Spinal cord (tissue), 10 donors: ENCODE data around the gene INO80E. TPM values are rescaled to one million over a fixed set of nuclear protein-coding genes. Genes with fewer than 3 reads are reported as not detected.

Source experiments
- DNase-seq, 6 donors: peaks; one replicate each; pipeline versions ENCODE4 v3.0.0 to v3.0.0-alpha.2; 2013 to 2015; ENCODE audit warnings: low spot score in 6 of 6, low read depth in 4 of 6
- H3K27ac ChIP-seq: one replicate; pipeline ENCODE4 v1.5.1; 2013; ENCODE audit warnings: low read depth, low read length, control low read depth
- H3K27me3 ChIP-seq: one replicate; pipeline ENCODE4 v1.6.1; 2013; ENCODE audit warnings: low read length; ENCODE audit not compliant: control insufficient read depth, insufficient read depth
- H3K36me3 ChIP-seq: one replicate; pipeline ENCODE4 v1.6.1; 2013; ENCODE audit warnings: low read length; ENCODE audit not compliant: control insufficient read depth, insufficient read depth
- H3K4me1 ChIP-seq: one replicate; pipeline ENCODE4 v1.6.1; 2013; ENCODE audit warnings: low read length; ENCODE audit not compliant: control insufficient read depth, insufficient read depth
- H3K4me3 ChIP-seq: one replicate; pipeline ENCODE4 v1.5.1; 2013; ENCODE audit warnings: low read depth, low read length, control low read depth
- H3K9me3 ChIP-seq: one replicate; pipeline ENCODE4 v1.6.1; 2013; ENCODE audit warnings: low read length; ENCODE audit not compliant: control insufficient read depth, insufficient read depth
- WGBS: methylation state at CpG from one replicate; pipeline ENCODE4 v1.1.5; 2013; ENCODE audit warnings: missing lambda C conversion rate; ENCODE audit not compliant: insufficient coverage; 5-methylcytosine and 5-hydroxymethylcytosine counted together
- polyA plus RNA-seq, 2 donors: library from polyadenylated mRNA; unstranded; fragments of 120-200 nt; gene quantifications; one replicate each; pipeline ENCODE4 v1.2.1, GENCODE V29; 2013; ENCODE audit not compliant: insufficient read length in 2 of 2
- total RNA-seq, 2 donors: library from RNA; depleted of rRNA in 1 of 2; stranded (reverse); fragments of 120-200 nt in 1 of 2; fragments of >200 nt in 1 of 2; gene quantifications; one replicate each; pipeline versions ENCODE4 v1.2.3 to v1.2.4, GENCODE V29; 2013 to 2014
- donor health status: healthy.

Gene INO80E
- total and polyA plus RNA-seq, 4 donors, result 24.9 to 70.9 (median 58.5) TPM

GRCh38 chr16:29990883-29991570 is 5.0 kb upstream of the INO80E start:
- no peak for DNase-seq
- Histone ChIP-seq H3K27ac (no peak overlapping the region), H3K4me1 (peaks cover 19% of the 10 kb centered on the region), H3K9me3 (no peaks in the 10 kb centered on the region), H3K27me3 (no peaks in the 10 kb centered on the region), H3K36me3 (peaks cover 82% of the 10 kb centered on the region), H3K4me3 (no peak overlapping the region)
- 90% methylated on average over 28 of the region's 35 CpGs for WGBS

GRCh38 chr16:29991571-29991904 is 4.5 kb upstream of the INO80E start:
- WGBS, result no CpG with 5 or more reads among the region's 5 CpGs
- Histone ChIP-seq H3K27me3 (no peaks in the 10 kb centered on the region), H3K9me3 (no peaks in the 10 kb centered on the region), H3K4me3 (no peak overlapping the region), H3K36me3 (peaks cover 77% of the 10 kb centered on the region), H3K27ac (no peak overlapping the region), H3K4me1 (peaks cover 22% of the 10 kb centered on the region)
- no peak for DNase-seq

GRCh38 chr16:29992344-29992967 is 3.6 kb upstream of the INO80E start:
- Histone ChIP-seq H3K27ac (no peak overlapping the region), H3K4me1 (peaks cover 26% of the 10 kb centered on the region), H3K27me3 (no peaks in the 10 kb centered on the region), H3K9me3 (no peaks in the 10 kb centered on the region), H3K36me3 (peaks cover 68% of the 10 kb centered on the region), H3K4me3 (no peak overlapping the region)
- DNase-seq, result no peak
- WGBS, result 71% methylated on average over 6 of the region's 7 CpGs

GRCh38 chr16:29993191-29993902 is 2.7 kb upstream of the INO80E start:
- no peak for DNase-seq
- H3K4me1 ChIP-seq, result peaks cover 26% of the 10 kb centered on the region
- H3K36me3 ChIP-seq, result peaks cover 66% of the 10 kb centered on the region
- H3K9me3 ChIP-seq, result no peaks in the 10 kb centered on the region
- H3K27me3 ChIP-seq, result no peaks in the 10 kb centered on the region
- no peak overlapping the region for H3K27ac ChIP-seq
- H3K4me3 ChIP-seq, result no peak overlapping the region
- 86% methylated on average over 20 of the region's 25 CpGs for WGBS

- DNase-seq, result no peak
- Histone ChIP-seq H3K36me3 (peaks cover 62% of the 10 kb centered on the region), H3K9me3 (no peaks in the 10 kb centered on the region), H3K4me3 (peak overlapping the region; percentile 98), H3K27me3 (no peaks in the 10 kb centered on the region), H3K27ac (no peak overlapping the region), H3K4me1 (peaks cover 26% of the 10 kb centered on the region)
- whole genome bisulfite sequencing, result 89% methylated on average over 7 of the region's 9 CpGs
These were observed 2.0 kb upstream of the INO80E start for GRCh38 chr16:29993903-29994599.

GRCh38 chr16:29994600-29995323 is 1.3 kb upstream of the INO80E start:
- no peak for DNase-seq
- peaks cover 58% of the 10 kb centered on the region for H3K36me3 ChIP-seq
- H3K27ac ChIP-seq, result peak overlapping the region; percentile 95
- no peaks in the 10 kb centered on the region for H3K9me3 ChIP-seq
- peaks cover 26% of the 10 kb centered on the region for H3K4me1 ChIP-seq
- peak overlapping the region; percentile 98 for H3K4me3 ChIP-seq
- no peaks in the 10 kb centered on the region for H3K27me3 ChIP-seq
- 5% methylated on average over 20 of the region's 24 CpGs for WGBS

GRCh38 chr16:29995324-29995910 is 624 bp upstream of the INO80E start, which contains the start of gene HIRIP3:
Gene HIRIP3 (minus strand): TSS chr16:29995617. CDS start chr16:29995605, 12 bp downstream.
- Histone ChIP-seq H3K4me1 (peaks cover 26% of the 10 kb centered on the region), H3K27ac (peak within 1 kb of the TSS; percentile 95), H3K9me3 (no peaks in the 10 kb centered on the region), H3K36me3 (peaks cover 64% of the 10 kb centered on the region), H3K27me3 (no peaks in the 10 kb centered on the region), H3K4me3 (peak within 1 kb of the TSS; percentile 98)
- WGBS, result 0% methylated on average over 53 of the region's 53 CpGs
- DNase-seq, result peak; percentile 68 to 97 (median 80)

GRCh38 chr16:29996766-29997250 is 767 bp downstream of the INO80E start:
- Histone ChIP-seq H3K4me1 (peaks cover 26% of the 10 kb centered on the region), H3K9me3 (no peaks in the 10 kb centered on the region), H3K27ac (no peak overlapping the region), H3K36me3 (peaks cover 64% of the 10 kb centered on the region), H3K4me3 (peak overlapping the region; percentile 98), H3K27me3 (no peaks in the 10 kb centered on the region)
- no peak for DNase-seq
- WGBS, result 100% methylated on average over 1 of the region's 9 CpGs
